Measurements from ENCODE around the gene DRAM1.
"Not testable (repeated sequence)": the region's sequence is repeated elsewhere in the genome, so short reads cannot be mapped to it uniquely, and the experiment has no call there.

DNA sequence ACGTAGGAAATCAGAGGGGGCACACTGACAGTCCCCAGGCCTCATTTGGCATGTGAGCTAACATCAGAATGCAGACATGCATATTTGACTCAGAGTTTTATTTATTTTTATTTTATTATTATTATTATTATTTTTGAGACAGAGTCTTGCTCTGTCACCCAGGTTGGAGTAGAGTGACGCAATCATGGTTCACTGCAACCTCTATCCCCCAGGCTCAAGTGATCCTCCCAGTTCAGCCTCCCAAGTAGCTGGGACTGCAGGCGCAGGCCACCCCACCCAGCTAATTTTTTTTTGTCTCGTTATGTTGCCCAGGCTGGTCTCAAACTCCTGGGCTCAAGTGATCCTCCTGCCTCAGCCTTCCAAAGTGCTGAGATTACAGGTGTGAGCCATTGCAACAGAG is 41.4 kb downstream of the DRAM1 start:
- not testable (repeated sequence) for TF ChIP-seq TAF1 (IDR thresholded peaks at IDR 0.05; ENCODE audit: borderline replicate concordance, low read depth, low read length); POLR2A (IDR thresholded peaks at IDR 0.05; ENCODE audit: low read depth, low read length)

All from GM12892 (cell line).